ENCODE results near the gene FZR1.

- TF ChIP-seq, protein P1, sequence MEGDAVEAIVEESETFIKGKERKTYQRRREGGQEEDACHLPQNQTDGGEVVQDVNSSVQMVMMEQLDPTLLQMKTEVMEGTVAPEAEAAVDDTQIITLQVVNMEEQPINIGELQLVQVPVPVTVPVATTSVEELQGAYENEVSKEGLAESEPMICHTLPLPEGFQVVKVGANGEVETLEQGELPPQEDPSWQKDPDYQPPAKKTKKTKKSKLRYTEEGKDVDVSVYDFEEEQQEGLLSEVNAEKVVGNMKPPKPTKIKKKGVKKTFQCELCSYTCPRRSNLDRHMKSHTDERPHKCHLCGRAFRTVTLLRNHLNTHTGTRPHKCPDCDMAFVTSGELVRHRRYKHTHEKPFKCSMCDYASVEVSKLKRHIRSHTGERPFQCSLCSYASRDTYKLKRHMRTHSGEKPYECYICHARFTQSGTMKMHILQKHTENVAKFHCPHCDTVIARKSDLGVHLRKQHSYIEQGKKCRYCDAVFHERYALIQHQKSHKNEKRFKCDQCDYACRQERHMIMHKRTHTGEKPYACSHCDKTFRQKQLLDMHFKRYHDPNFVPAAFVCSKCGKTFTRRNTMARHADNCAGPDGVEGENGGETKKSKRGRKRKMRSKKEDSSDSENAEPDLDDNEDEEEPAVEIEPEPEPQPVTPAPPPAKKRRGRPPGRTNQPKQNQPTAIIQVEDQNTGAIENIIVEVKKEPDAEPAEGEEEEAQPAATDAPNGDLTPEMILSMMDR (IDR thresholded peaks at IDR 0.05), result no peak
- no peak for TF ChIP-seq EP300 (IDR thresholded peaks at IDR 0.05)
Observed at GRCh38 chr19:3533033-3533432, 26.9 kb downstream of the FZR1 start.

Data from suprapubic skin (tissue), 3 donors.